ENCODE measurements around the gene PLEKHA5. TPM values are rescaled to one million over a fixed set of nuclear protein-coding genes. Genes with fewer than 3 reads are reported as not detected.
"Not testable (repeated sequence)": the region's sequence is repeated elsewhere in the genome, so short reads cannot be mapped to it uniquely, and the experiment has no call there.

Gene PLEKHA5
- total and polyA plus RNA-seq, 4 donors: 4.9 to 88.5 (median 20.9) TPM

GRCh38 chr12:19390051-19390598, 260.6 kb downstream of the PLEKHA5 start:
- H3K9ac ChIP-seq (ENCODE audit: insufficient read depth in 1 of 2, low read length in 2 of 2): no peak overlapping the region
- TF ChIP-seq, protein P1, sequence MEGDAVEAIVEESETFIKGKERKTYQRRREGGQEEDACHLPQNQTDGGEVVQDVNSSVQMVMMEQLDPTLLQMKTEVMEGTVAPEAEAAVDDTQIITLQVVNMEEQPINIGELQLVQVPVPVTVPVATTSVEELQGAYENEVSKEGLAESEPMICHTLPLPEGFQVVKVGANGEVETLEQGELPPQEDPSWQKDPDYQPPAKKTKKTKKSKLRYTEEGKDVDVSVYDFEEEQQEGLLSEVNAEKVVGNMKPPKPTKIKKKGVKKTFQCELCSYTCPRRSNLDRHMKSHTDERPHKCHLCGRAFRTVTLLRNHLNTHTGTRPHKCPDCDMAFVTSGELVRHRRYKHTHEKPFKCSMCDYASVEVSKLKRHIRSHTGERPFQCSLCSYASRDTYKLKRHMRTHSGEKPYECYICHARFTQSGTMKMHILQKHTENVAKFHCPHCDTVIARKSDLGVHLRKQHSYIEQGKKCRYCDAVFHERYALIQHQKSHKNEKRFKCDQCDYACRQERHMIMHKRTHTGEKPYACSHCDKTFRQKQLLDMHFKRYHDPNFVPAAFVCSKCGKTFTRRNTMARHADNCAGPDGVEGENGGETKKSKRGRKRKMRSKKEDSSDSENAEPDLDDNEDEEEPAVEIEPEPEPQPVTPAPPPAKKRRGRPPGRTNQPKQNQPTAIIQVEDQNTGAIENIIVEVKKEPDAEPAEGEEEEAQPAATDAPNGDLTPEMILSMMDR (IDR thresholded peaks at IDR 0.05; ENCODE audit: control extremely low read depth, extremely low read depth): no peak
- H3K4me3 ChIP-seq: no peak overlapping the region
- no peaks in the 10 kb centered on the region for H3K36me3 ChIP-seq (ENCODE audit: control insufficient read depth in 4 of 4, insufficient read depth in 4 of 4, low read length in 4 of 4)
- peak in 2 of 3 donors; percentile 38 to 46 for DNase-seq
- H3K27ac ChIP-seq (ENCODE audit: low read depth in 1 of 2, low read length in 1 of 2): no peak overlapping the region
- H3K27me3 ChIP-seq (ENCODE audit: control insufficient read depth in 3 of 3, insufficient read depth in 3 of 3, low read length in 2 of 3): no peaks in the 10 kb centered on the region
- no peak for ATAC-seq (ENCODE audit: insufficient read depth, low FRiP score)
- no peaks in the 10 kb centered on the region for H3K9me3 ChIP-seq (ENCODE audit: control insufficient read depth in 4 of 4, insufficient read depth in 3 of 4, low read length in 3 of 4)
- H3K4me1 ChIP-seq (ENCODE audit: control insufficient read depth in 5 of 5, insufficient read depth in 5 of 5, low read length in 5 of 5): peaks cover 0 to 16% (median 1%) of the 10 kb centered on the region in 5 donors
- WGBS, 2 donors: 85 to 93% methylated on average over 3 of the region's 3 CpGs

- not testable (repeated sequence) for H3K4me3 ChIP-seq; H3K27me3 ChIP-seq (ENCODE audit: control insufficient read depth in 3 of 3, insufficient read depth in 3 of 3, low read length in 2 of 3); H3K27ac ChIP-seq (ENCODE audit: low read depth in 1 of 2, low read length in 1 of 2); ATAC-seq (ENCODE audit: insufficient read depth, low FRiP score); H3K9me3 ChIP-seq (ENCODE audit: control insufficient read depth in 4 of 4, insufficient read depth in 3 of 4, low read length in 3 of 4); H3K36me3 ChIP-seq (ENCODE audit: control insufficient read depth in 4 of 4, insufficient read depth in 4 of 4, low read length in 4 of 4); H3K9ac ChIP-seq (ENCODE audit: insufficient read depth in 1 of 2, low read length in 2 of 2); DNase-seq
- peaks cover 0 to 12% (median 0%) of the 10 kb centered on the region in 5 donors for H3K4me1 ChIP-seq (ENCODE audit: control insufficient read depth in 5 of 5, insufficient read depth in 5 of 5, low read length in 5 of 5)
- WGBS, 2 donors: 95 to 97% methylated on average over 8 of the region's 8 CpGs
Observed at GRCh38 chr12:19392644-19393043, 263.1 kb downstream of the PLEKHA5 start.

DNA sequence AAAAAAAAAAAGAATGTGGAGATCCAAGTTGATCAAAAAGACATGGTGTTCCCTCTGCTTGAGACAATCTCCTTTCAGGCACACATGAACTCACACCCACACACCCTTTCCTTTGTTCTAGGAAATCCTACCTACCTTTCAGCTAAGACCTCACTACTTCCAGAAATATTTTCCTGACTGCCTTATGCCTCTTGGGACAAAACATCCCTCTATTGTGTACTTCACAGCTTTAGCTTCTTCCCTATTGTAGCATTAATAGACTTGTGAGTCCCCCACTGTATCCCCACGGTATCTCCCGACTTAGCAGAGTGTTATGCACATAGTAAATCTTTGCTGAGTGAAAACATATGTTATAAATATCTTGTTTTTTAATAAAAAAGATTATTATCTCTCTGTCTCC, 264.9 kb downstream of the PLEKHA5 start:
- Histone ChIP-seq H3K9ac (ENCODE audit: insufficient read depth in 1 of 2, low read length in 2 of 2) (no peak overlapping the region), H3K36me3 (ENCODE audit: control insufficient read depth in 4 of 4, insufficient read depth in 4 of 4, low read length in 4 of 4) (no peaks in the 10 kb centered on the region), H3K4me3 (no peak overlapping the region), H3K27me3 (ENCODE audit: control insufficient read depth in 3 of 3, insufficient read depth in 3 of 3, low read length in 2 of 3) (no peaks in the 10 kb centered on the region), H3K9me3 (ENCODE audit: control insufficient read depth in 4 of 4, insufficient read depth in 3 of 4, low read length in 3 of 4) (no peaks in the 10 kb centered on the region), H3K4me1 (ENCODE audit: control insufficient read depth in 5 of 5, insufficient read depth in 5 of 5, low read length in 5 of 5) (peaks cover 0 to 7% (median 0%) of the 10 kb centered on the region in 5 donors), H3K27ac (ENCODE audit: low read depth in 1 of 2, low read length in 1 of 2) (no peak overlapping the region)
- WGBS, 2 donors: 77 to 79% methylated on average over 2 of the region's 2 CpGs
- ATAC-seq (ENCODE audit: insufficient read depth, low FRiP score) (no peak), DNase-seq (no peak)
- TF ChIP-seq, protein P1 (IDR thresholded peaks at IDR 0.05; ENCODE audit: control extremely low read depth, extremely low read depth): no peak

GRCh38 chr12:19397534-19397933, 268.0 kb downstream of the PLEKHA5 start:
- no peak overlapping the region for H3K27ac ChIP-seq (ENCODE audit: low read depth in 1 of 2, low read length in 1 of 2)
- H3K36me3 ChIP-seq (ENCODE audit: control insufficient read depth in 4 of 4, insufficient read depth in 4 of 4, low read length in 4 of 4): no peaks in the 10 kb centered on the region
- TF ChIP-seq, protein P1 (IDR thresholded peaks at IDR 0.05; ENCODE audit: control extremely low read depth, extremely low read depth): no peak
- no peak overlapping the region for H3K9ac ChIP-seq (ENCODE audit: insufficient read depth in 1 of 2, low read length in 2 of 2)
- H3K4me3 ChIP-seq: no peak overlapping the region
- peaks cover 0 to 2% (median 0%) of the 10 kb centered on the region in 4 donors for H3K9me3 ChIP-seq (ENCODE audit: control insufficient read depth in 4 of 4, insufficient read depth in 3 of 4, low read length in 3 of 4)
- H3K4me1 ChIP-seq (ENCODE audit: control insufficient read depth in 5 of 5, insufficient read depth in 5 of 5, low read length in 5 of 5): no peaks in the 10 kb centered on the region
- WGBS, 2 donors: 86 to 93% methylated on average over 4 of the region's 4 CpGs
- DNase-seq (no peak), ATAC-seq (ENCODE audit: insufficient read depth, low FRiP score) (no peak)
- H3K27me3 ChIP-seq (ENCODE audit: control insufficient read depth in 3 of 3, insufficient read depth in 3 of 3, low read length in 2 of 3): no peaks in the 10 kb centered on the region

Measured in lung (tissue), 12 donors.